GM12892 (cell line): Measurements from ENCODE around the gene PYDC1. TPM values are rescaled to one million over a fixed set of nuclear protein-coding genes. Genes with fewer than 3 reads are reported as not detected.
A peak's percentile ranks its signal among the peaks of the same experiment; 100 is the strongest.

Source experiments
- DNase-seq: peaks from one replicate; pipeline ENCODE4 v3.0.0; 2011; ENCODE audit not compliant: insufficient read length
- FAIRE-seq: peaks from 2 replicates; lab custom pipeline; 2011; peaks lifted over from hg19 to GRCh38; lab: Jason Lieb, UNC
- POLR2A ChIP-seq: IDR thresholded peaks from 2 replicates; pipeline ENCODE4 v1.6.1; 2011; ENCODE audit warnings: low read depth, low read length, control low read depth
- POLR2AphosphoS5 ChIP-seq: IDR thresholded peaks from 2 replicates; pipeline ENCODE4 v1.6.1; 2011; ENCODE audit warnings: low read depth, low read length, control low read depth
- TAF1 ChIP-seq: IDR thresholded peaks from 2 replicates; pipeline ENCODE4 v1.6.1; 2011; ENCODE audit warnings: low read depth, mild to moderate bottlenecking, control low read depth, low read length, borderline replicate concordance
- polyA plus RNA-seq: library from polyadenylated mRNA; unstranded; fragments of >200 nt; gene quantifications from one replicate; pipeline ENCODE4 v1.2.1, GENCODE V29; 2012; ENCODE audit warnings: missing spikeins, inconsistent platforms; ENCODE audit not compliant: missing spikeins

PYDC1 gene
- polyA plus RNA-seq: not detected

GRCh38 chr16:31216422-31217135 lies at the start of gene PYDC1:
TSS of gene PYDC1 (minus strand) at chr16:31217135. CDS start at chr16:31217028, 107 bp downstream.
- DNase-seq (no peak), FAIRE-seq (no peak)
- TF ChIP-seq TAF1 (no peak), POLR2A (no peak), POLR2AphosphoS5 (no peak)

DNA sequence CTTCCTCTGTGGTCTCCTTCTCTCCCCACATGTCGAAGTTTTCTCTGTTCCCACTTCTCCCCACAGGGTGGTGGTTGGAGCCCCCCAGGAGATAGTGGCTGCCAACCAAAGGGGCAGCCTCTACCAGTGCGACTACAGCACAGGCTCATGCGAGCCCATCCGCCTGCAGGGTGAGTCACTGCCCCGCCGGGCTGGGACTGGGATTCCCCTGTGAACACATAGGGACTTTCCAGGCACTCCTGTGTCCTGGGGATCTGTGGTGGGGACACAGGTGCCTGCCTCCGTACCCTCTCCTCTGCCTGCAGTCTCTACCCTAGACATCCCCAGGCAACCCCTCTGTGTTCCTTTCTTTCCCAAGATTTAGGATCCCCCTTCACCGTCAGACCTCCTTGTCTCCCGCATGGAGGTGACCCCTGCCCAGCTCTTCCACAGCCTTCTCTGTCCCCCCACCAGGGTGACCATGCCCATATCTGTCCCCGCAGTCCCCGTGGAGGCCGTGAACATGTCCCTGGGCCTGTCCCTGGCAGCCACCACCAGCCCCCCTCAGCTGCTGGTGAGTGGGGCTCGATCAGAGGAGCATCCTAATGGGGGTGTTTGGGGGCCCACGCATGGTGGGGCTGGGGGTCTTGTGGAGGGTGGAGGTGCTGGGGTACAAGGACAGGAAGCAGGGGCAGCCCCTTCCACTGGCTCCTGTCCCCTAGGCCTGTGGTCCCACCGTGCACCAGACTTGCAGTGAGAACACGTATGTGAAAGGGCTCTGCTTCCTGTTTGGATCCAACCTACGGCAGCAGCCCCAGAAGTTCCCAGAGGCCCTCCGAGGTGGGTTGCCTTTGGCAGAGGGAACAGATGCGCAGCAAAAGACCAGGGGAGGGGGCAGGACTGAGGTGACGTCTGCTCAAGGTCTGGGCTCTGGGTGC lies 48.7 kb upstream of the PYDC1 start:
- 0 out of 2 replicates have a peak, but pooled peaks have one; percentile 44 for TF ChIP-seq POLR2AphosphoS5
- peak; percentile 52; the same call in 1 of the 2 replicates for TF ChIP-seq POLR2A
- 0 out of 2 replicates have a peak, but pooled peaks have one; percentile 8 for TF ChIP-seq TAF1
- DNase-seq (peak; percentile 61), FAIRE-seq (peak; percentile 94)

GRCh38 chr16:31262084-31262483 lies 45.1 kb upstream of the PYDC1 start:
- FAIRE-seq: no peak
- no peak for TF ChIP-seq POLR2AphosphoS5
- TF ChIP-seq TAF1: no peak
- TF ChIP-seq POLR2A: no peak
- no peak for DNase-seq

DNA sequence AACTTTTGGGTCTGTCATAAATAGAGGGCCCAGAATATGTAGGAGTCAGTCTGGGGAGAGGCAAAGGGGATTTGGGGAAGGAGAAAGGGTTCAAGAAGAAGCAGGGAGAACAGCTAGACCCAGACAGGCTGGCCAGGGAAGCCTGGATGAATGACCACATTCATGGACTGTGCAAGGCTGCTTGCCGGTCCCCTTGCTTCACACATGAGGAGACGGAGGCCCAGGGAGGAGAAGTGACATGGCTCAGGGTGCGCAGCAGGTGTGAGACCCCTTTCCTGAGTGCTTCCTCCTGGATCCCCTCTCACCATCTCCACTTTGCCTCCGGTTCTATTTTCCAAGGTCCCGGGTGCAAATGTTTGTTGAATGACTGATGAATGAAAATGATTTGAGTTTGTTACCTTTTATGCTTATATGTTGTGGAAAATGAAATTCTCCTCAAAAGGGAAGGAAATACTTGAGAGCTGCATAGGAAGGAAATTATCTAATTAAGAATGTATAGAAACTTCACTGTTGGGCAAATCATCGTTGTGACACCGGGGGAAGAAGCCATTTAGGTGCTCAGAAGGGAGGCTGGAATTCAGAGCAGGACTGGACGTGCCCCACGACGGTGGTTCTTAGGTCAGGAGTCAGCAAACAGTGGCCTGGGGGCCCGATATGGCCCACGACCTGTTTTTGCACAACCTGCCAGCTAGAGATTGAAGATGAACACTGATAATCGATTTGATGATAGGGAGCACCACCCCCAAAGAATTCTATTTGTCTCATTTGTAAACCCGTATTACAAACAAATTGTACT lies 43.4 kb upstream of the PYDC1 start:
- TF ChIP-seq POLR2A (no peak), POLR2AphosphoS5 (no peak), TAF1 (no peak)
- no peak for FAIRE-seq
- no peak for DNase-seq

DNA sequence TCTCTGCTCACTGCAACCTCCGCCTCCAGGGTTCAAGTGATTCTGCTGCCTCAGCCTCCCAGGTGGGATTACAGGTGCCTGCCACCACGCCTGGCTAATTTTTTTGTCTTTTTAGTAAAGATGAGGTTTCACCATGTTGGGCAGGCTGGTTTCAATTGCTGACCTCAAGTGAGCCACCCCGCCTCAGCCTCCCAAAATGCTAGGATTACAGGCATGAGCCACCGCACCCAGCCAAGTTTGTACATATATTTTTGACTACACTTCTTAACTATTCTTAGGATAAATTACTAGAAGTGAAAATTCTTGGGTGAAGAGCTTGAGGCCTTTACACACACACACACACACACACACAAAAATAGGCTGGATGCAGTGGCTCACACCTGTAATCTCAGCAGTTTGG lies 41.4 kb upstream of the PYDC1 start:
- TF ChIP-seq TAF1 (no peak), POLR2A (no peak), POLR2AphosphoS5 (no peak)
- FAIRE-seq (no peak), DNase-seq (no peak)

DNA sequence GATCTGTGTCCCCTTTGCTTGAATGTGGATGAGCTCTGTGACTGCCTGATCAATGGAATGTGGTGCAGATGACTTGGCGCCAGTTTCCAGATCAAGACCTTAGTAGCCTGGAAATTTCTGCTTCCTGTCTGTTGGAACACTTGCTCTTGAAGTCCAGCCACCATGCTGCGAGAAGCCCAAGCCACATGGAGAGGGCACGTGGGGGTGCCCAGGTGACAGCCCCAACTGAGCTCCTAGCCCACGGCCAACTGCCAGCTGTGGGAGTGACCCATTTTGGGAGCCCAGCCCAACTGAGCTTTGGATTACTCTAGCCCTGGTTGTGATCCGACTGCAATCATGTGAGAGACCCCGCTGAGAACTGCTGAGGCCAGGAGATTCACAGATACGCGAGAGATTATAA lies 39.5 kb upstream of the PYDC1 start:
- no peak for FAIRE-seq
- no peak for DNase-seq
- TF ChIP-seq POLR2AphosphoS5 (no peak), TAF1 (no peak), POLR2A (no peak)

DNA sequence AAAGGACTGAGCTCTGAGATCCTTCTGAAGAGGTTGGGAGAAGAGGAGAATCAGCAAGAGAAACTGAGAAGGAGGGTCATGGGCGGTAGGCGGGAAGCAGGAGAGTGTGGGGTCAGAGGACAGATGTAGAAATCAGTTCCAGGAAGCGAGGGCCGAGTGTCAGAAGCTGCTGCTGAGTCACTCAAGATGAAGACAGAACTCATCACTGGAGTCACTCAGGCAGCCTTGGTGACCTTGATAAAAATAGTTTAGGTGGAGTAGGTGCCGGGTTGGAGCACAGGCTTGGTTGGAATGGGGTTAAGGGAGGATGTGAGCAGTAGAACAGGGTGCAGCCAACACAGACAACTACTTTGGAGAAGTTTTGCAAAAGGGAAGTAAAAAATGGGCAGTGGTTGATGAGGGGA lies 36.7 kb upstream of the PYDC1 start:
- no peak for TF ChIP-seq POLR2AphosphoS5
- TF ChIP-seq TAF1: no peak
- TF ChIP-seq POLR2A: no peak
- DNase-seq (no peak), FAIRE-seq (no peak)

DNA sequence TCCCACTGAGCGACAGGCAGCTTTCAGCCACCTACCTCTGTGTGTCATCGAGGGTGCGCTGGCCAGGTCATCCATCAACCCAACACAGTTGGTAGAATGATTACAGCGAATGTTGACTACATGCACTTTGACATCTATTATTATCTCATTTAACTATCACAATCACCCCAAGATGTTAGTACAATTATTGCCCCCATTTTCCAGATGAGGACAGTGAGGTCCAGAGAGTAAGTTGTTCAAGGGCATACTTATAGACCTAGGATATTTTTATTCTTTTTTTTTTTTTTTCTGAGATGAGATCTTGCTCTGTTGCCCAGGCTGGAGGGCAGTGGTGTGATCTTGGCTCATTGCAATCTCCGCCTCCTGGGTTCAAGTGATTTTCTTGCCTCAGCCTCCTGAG lies 34.5 kb upstream of the PYDC1 start:
- TF ChIP-seq POLR2A: no peak
- TF ChIP-seq TAF1: no peak
- TF ChIP-seq POLR2AphosphoS5: no peak
- DNase-seq (no peak), FAIRE-seq (no peak)

DNA sequence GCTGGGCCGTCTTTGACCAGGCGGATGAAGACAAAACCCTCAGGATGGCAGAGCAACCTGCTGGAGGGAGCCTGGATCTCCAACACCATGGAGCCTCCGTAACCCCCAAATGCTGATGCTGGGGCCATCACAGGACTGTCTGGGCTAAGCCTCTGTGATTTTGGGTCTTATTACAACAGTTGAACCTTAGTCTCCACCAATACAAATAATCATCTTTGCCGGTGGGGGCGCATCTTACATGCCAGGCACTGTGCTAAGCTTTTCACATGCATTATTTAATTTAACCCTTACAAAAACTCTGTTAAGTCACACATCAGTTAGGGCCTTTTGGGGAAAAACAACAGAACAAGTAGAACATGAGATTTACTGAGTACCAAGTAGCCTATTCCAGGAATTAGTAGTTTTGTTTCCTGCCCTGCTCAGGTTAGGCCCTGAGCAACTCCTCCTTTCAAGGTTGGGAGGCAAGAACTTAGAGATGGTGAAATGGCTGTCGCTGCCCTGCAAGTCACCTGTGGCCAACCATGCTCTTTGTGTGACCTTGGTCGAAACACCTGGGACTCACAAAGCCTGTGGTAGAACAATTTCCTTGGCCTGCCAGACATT lies 33.9 kb upstream of the PYDC1 start:
- DNase-seq: no peak
- no peak for FAIRE-seq
- no peak for TF ChIP-seq TAF1
- no peak for TF ChIP-seq POLR2A
- no peak for TF ChIP-seq POLR2AphosphoS5

DNA sequence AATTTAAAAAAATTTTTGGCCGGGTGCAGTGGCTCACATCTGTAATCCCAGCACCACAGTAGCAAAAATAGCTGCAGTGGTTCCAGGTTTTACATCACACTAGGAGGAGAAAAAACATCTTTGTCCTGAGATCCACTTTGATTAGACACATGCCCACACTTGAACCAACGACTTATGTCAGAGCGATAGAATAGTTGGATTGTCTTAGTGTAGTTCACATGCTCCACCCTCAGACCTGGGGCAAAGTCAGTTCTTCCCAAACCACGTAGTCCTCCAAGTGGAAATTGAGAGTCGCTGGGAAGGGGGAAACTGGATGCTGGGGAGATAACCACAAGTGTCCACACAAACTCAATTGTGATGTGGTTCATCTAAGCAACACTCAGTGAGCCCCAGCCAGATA lies 31.4 kb upstream of the PYDC1 start:
- FAIRE-seq: no peak

More for the DNA sequence above, 31.4 kb upstream of the PYDC1 start:
- no peak for DNase-seq
- TF ChIP-seq POLR2A (no peak), POLR2AphosphoS5 (no peak), TAF1 (no peak)
